Inflammatory macrophage (primary cell): ENCODE measurements around the gene TDRD5.
"Not testable (repeated sequence)": the region's sequence is repeated elsewhere in the genome, so short reads cannot be mapped to it uniquely, and the experiment has no call there.

Experiments used
- DNase-seq, 2 donors: peaks; one replicate each; pipeline ENCODE4 v3.0.0-alpha.2; 2020 to 2022

TDRD5 gene

GRCh38 chr1:179599623-179600249 lies 8.1 kb downstream of the TDRD5 start:
- DNase-seq: peak; percentile 16 to 41

GRCh38 chr1:179601093-179601492 lies 9.5 kb downstream of the TDRD5 start:
- no peak for DNase-seq

- no peak for DNase-seq
Measured at GRCh38 chr1:179612361-179612760, 20.7 kb downstream of the TDRD5 start.

- no peak for DNase-seq
Measured at GRCh38 chr1:179630719-179631118, 39.1 kb downstream of the TDRD5 start.

GRCh38 chr1:179632868-179633267 lies 41.2 kb downstream of the TDRD5 start:
- no peak for DNase-seq

GRCh38 chr1:179637211-179637860 lies 45.7 kb downstream of the TDRD5 start:
- no peak for DNase-seq

- no peak for DNase-seq
Measured at GRCh38 chr1:179661018-179661417, 69.4 kb downstream of the TDRD5 start.

- DNase-seq: no peak
Measured at GRCh38 chr1:179663810-179664209, 72.2 kb downstream of the TDRD5 start.

GRCh38 chr1:179677882-179678281 lies 86.2 kb downstream of the TDRD5 start:
- DNase-seq: no peak

GRCh38 chr1:179694530-179694929 lies 102.9 kb downstream of the TDRD5 start:
- not testable (repeated sequence) for DNase-seq

- DNase-seq: no peak
Measured at GRCh38 chr1:179702946-179703539, 111.4 kb downstream of the TDRD5 start.

GRCh38 chr1:179706339-179706941 lies 114.8 kb downstream of the TDRD5 start:
- DNase-seq: peak; percentile 29 to 60

- no peak for DNase-seq
Measured at GRCh38 chr1:179707406-179707805, 115.8 kb downstream of the TDRD5 start.

- no peak for DNase-seq
Measured at GRCh38 chr1:179708434-179709195, 117.0 kb downstream of the TDRD5 start.

GRCh38 chr1:179709841-179710329 lies 118.3 kb downstream of the TDRD5 start:
- DNase-seq: peak in 1 of 2 donors; percentile 14

- no peak for DNase-seq
Measured at GRCh38 chr1:179714159-179714558, 122.5 kb downstream of the TDRD5 start.

- no peak for DNase-seq
Measured at GRCh38 chr1:179714623-179715022, 123.0 kb downstream of the TDRD5 start.

- DNase-seq: no peak
Measured at GRCh38 chr1:179719272-179719671, 127.6 kb downstream of the TDRD5 start.

GRCh38 chr1:179728271-179728670 lies 136.6 kb downstream of the TDRD5 start:
- no peak for DNase-seq

- no peak for DNase-seq
Measured at GRCh38 chr1:179729881-179730280, 138.2 kb downstream of the TDRD5 start.

- DNase-seq: no peak
Measured at GRCh38 chr1:179731643-179732042, 140.0 kb downstream of the TDRD5 start.
